ENCODE measurements around the gene TSPAN1. TPM values are rescaled to one million over a fixed set of nuclear protein-coding genes. Genes with fewer than 3 reads are reported as not detected.

Gene TSPAN1
- total and polyA plus RNA-seq, 2 of the 13 experiments (the other 11 are each of a cell fraction or from before 2014, with no cell fraction given), result 1.7 to 2.9 TPM

DNA sequence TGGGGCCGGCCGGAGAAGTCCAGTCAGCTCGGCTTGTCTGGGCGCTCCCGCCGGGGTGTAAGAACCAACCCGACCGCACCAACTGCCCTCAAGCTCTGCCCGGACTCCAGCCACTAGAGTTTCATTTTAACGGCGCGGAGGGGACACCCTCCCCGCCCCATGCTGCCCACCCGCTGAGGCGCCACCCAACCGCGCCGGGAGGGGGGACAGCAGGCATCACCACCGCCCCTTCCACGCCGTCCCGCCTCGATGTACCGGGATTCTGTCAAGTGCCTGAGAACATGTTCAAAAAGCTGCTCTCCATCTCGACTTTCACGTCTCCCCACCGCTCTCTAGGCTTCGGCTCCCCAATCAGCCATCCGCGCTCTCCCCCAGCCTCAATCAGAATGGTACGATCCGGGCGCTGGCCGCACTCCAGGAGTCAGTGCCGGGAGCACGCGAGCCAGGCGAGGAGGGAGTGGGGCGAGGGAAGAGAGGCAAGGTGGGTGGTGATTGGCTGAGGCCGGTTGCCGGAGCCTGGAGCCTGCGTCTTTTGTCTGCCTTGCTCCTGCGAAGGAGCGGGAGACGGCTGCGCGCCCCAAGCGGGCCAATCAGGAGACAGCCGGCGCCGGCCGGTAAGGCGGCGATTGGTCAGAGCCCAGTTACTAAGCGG, 42.2 kb upstream of the TSPAN1 start, which contains the start of gene PIK3R3 (continued):
- TF ChIP-seq MTA3 (CRISPR knock-in tag; IDR thresholded peaks at IDR 0.05), result no peak
- no peak for TF ChIP-seq CHD2 (IDR thresholded peaks at IDR 0.05; ENCODE audit: low read depth, low read length)
- TF ChIP-seq, protein P1, sequence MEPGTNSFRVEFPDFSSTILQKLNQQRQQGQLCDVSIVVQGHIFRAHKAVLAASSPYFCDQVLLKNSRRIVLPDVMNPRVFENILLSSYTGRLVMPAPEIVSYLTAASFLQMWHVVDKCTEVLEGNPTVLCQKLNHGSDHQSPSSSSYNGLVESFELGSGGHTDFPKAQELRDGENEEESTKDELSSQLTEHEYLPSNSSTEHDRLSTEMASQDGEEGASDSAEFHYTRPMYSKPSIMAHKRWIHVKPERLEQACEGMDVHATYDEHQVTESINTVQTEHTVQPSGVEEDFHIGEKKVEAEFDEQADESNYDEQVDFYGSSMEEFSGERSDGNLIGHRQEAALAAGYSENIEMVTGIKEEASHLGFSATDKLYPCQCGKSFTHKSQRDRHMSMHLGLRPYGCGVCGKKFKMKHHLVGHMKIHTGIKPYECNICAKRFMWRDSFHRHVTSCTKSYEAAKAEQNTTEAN (CRISPR knock-in tag; conservative IDR thresholded peaks at IDR 0.05), result peak; percentile 97
- no peak for TF ChIP-seq CEBPB (IDR thresholded peaks at IDR 0.05; ENCODE audit: borderline replicate concordance, low read depth, low read length)
- TF ChIP-seq GPN1 (CRISPR knock-in tag; IDR thresholded peaks at IDR 0.05; ENCODE audit: borderline replicate concordance), result peak; percentile 90; the same call in 1 of the 2 replicates
- TF ChIP-seq MIER3 (CRISPR knock-in tag; IDR thresholded peaks at IDR 0.05; ENCODE audit: borderline replicate concordance), result peak; percentile 88; the same call in 1 of the 2 replicates
- 0 out of 2 replicates have a peak, but pooled peaks have one; percentile 49 for TF ChIP-seq ZNF34 (CRISPR knock-in tag; IDR thresholded peaks at IDR 0.05; ENCODE audit: borderline replicate concordance)
- no peak; the same call in 1 of the 2 replicates for TF ChIP-seq ZNF567 (CRISPR knock-in tag; IDR thresholded peaks at IDR 0.05; ENCODE audit: borderline replicate concordance)
- peak; percentile 99 for TF ChIP-seq NFKB2 (CRISPR knock-in tag; IDR thresholded peaks at IDR 0.05; ENCODE audit: borderline replicate concordance)
- peak; percentile 95 for TF ChIP-seq ZFP91 (CRISPR knock-in tag; IDR thresholded peaks at IDR 0.05; ENCODE audit: borderline replicate concordance)
- peak; percentile 95 for TF ChIP-seq ZBTB34 (CRISPR knock-in tag; IDR thresholded peaks at IDR 0.05)
- TF ChIP-seq, protein P2, sequence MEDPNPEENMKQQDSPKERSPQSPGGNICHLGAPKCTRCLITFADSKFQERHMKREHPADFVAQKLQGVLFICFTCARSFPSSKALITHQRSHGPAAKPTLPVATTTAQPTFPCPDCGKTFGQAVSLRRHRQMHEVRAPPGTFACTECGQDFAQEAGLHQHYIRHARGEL (CRISPR knock-in tag; IDR thresholded peaks at IDR 0.05), result no peak
- TF ChIP-seq NFYB (CRISPR knock-in tag; IDR thresholded peaks at IDR 0.05), result peak; percentile 92
- TF ChIP-seq ZBTB10 (CRISPR knock-in tag; IDR thresholded peaks at IDR 0.05; ENCODE audit: borderline replicate concordance), result peak; percentile 57
- peak; percentile 94 for TF ChIP-seq ZNF350 (CRISPR knock-in tag; IDR thresholded peaks at IDR 0.05; ENCODE audit: borderline replicate concordance, low read depth)
- TF ChIP-seq, protein P3, sequence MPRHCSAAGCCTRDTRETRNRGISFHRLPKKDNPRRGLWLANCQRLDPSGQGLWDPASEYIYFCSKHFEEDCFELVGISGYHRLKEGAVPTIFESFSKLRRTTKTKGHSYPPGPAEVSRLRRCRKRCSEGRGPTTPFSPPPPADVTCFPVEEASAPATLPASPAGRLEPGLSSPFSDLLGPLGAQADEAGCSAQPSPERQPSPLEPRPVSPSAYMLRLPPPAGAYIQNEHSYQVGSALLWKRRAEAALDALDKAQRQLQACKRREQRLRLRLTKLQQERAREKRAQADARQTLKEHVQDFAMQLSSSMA (CRISPR knock-in tag; IDR thresholded peaks at IDR 0.05), result peak; percentile 39; the same call in 1 of the 2 replicates
- TF ChIP-seq BATF2 (CRISPR knock-in tag; IDR thresholded peaks at IDR 0.05), result peak; percentile 99
- peak; percentile 88; the same call in 1 of the 2 replicates for TF ChIP-seq ZNF788 (CRISPR knock-in tag; IDR thresholded peaks at IDR 0.05; ENCODE audit: borderline replicate concordance)

Data from HepG2 (cell line).